K562 (cell line): ENCODE results near the gene IPO7. TPM values are rescaled to one million over a fixed set of nuclear protein-coding genes. Genes with fewer than 3 reads are reported as not detected.

Source experiments
- CEBPZ ChIP-seq: fragments of 150-350 bp; IDR thresholded peaks from 2 replicates; pipeline ENCODE4 v1.6.1; 2014; ENCODE audit warnings: low read depth, mild to moderate bottlenecking, low read length, borderline replicate concordance
- ESRRA ChIP-seq: fragments of 450-650 bp; IDR thresholded peaks from 2 replicates; pipeline ENCODE4 v1.6.1; 2014; ENCODE audit warnings: low read depth, mild to moderate bottlenecking, moderate library complexity, borderline replicate concordance
- ETV6 ChIP-seq, 3 experiments: fragments of 150-350 bp in 1 of 3; sonication (generic) in 1 of 3; formaldehyde crosslinking in 1 of 3; IDR thresholded peaks; 2 replicates each; pipeline versions ENCODE4 v1.6.1 to v1.8.0; 2014 to 2022; ENCODE audit warnings: borderline replicate concordance in 2 of 3, low read depth in 2 of 3, antibody characterized with exemption in 1 of 3, low read length in 1 of 3, mild to moderate bottlenecking in 1 of 3, missing genetic modification reagents in 1 of 3
- MTA3 ChIP-seq: fragments of 450-650 bp; formaldehyde crosslinking; IDR thresholded peaks from 2 replicates; pipeline ENCODE4 v1.6.1; 2017; ENCODE audit warnings: mild to moderate bottlenecking, borderline replicate concordance
- NFXL1 ChIP-seq: fragments of 450-650 bp; formaldehyde crosslinking; IDR thresholded peaks from 2 replicates; pipeline ENCODE4 v1.4.0; 2021; ENCODE audit warnings: mild to moderate bottlenecking
- TSHZ1 ChIP-seq: fragments of 250-450 bp; sonication (Bioruptor Pico); IDR thresholded peaks from 2 replicates; pipeline ENCODE4 v1.4.0; 2020; ENCODE audit warnings: mild to moderate bottlenecking, moderate library complexity
- U2AF1 ChIP-seq: fragments of 200-400 bp; formaldehyde crosslinking; optimal IDR thresholded peaks from 2 replicates; pipeline ENCODE3; 2017; ENCODE audit warnings: mild to moderate bottlenecking, low read depth, low read length, moderate library complexity
- polyA plus RNA-seq, 8 experiments: library from polyadenylated mRNA; depleted of rRNA in 4 of 8; stranded (reverse) in 5 of 8; unstranded in 3 of 8; fragments of >200 nt; fragmentation: Nextera tagmentation in 2 of 8; fragmentation: Illumina TruSeq in 1 of 8; extraction: Ambion mirVana in 2 of 8; extraction: Trizol in 1 of 8; gene quantifications; 2 replicates each; pipeline versions ENCODE4 v1.2.1 to v1.2.3, GENCODE V29; 2011 to 2014; ENCODE audit warnings: inconsistent platforms in 1 of 8, missing spikeins in 1 of 8
- total RNA-seq, 7 experiments: library from RNA; depleted of rRNA in 6 of 7; stranded (reverse); fragments of >200 nt in 6 of 7; fragmentation: Illumina TruSeq in 2 of 7; extraction: Trizol in 2 of 7; gene quantifications; 2 replicates each; pipeline versions ENCODE4 v1.2.1 to v1.2.3, GENCODE V29; 2011 to 2021; ENCODE audit warnings: low replicate concordance in 1 of 7
- TF ChIP-seq, protein P1 (sequence below), 2 experiments: IDR thresholded peaks; 2 replicates each; pipeline ENCODE4 v1.6.1; 2011; ENCODE audit warnings: borderline replicate concordance in 1 of 2, control low read depth in 1 of 2, low read depth in 1 of 2, low read length in 1 of 2, mild to moderate bottlenecking in 1 of 2, mixed read lengths in 1 of 2, moderate library complexity in 1 of 2; ENCODE audit not compliant: insufficient read depth in 1 of 2, insufficient read length in 1 of 2, poor library complexity in 1 of 2, severe bottlenecking in 1 of 2; ENCODE audit errors: extremely low read depth in 1 of 2
- TF ChIP-seq, protein P2 (sequence below): IDR thresholded peaks from 2 replicates; pipeline ENCODE4 v1.6.1; 2016; ENCODE audit warnings: missing genetic modification characterization, missing compliant biosample characterization
- TF ChIP-seq, protein P3 (sequence below): sonication (generic); formaldehyde crosslinking; IDR thresholded peaks from 2 replicates; pipeline ENCODE4 v1.8.1; 2023; ENCODE audit warnings: mild to moderate bottlenecking, missing genetic modification reagents

IPO7 gene
- total and polyA plus RNA-seq, 9 of the 15 experiments (the other 6 are each of a cell fraction or from before 2014, with no cell fraction given): 23.6 to 138 (median 110) TPM

DNA sequence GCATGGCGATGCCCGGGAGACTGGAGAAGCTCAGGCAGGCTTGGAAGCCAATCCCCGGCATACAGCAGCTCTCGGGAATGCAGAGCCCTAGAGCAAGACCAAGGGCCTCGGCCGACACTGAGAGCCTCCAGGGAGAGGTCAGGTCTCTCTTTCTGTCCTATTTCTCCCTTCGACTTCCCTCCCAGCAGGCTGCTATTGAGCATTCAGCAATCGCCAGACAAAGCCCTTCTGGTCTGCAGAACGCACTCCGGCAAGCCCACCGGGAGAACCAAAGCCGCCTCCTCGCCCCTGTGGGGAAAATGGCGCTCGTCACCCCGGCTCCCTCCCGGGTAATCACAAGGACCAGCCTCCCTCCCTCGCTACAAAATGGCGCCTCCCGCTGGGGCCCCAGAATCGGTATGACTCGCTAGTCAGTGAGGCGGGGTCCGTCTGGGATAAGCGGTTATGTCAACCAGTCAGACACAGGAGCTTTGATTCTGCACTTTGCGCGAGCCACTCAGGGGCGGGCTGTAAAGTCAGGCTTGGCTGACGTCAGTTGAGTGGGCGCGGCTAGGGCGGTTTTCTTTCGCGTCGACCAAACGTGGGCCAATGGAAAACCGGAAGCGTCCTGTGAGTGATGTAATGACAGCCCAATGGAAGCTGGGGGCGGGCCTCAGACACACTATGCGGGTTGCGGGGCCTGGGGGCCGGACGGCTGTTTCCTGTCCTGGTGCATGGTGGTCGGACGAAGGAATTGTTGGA is 76.0 kb downstream of the IPO7 start, which contains the start of gene ZNF143 (continued):
- TF ChIP-seq TSHZ1 (CRISPR knock-in tag) (no peak), ETV6 (IDR thresholded peaks at IDR 0.05; ENCODE audit: borderline replicate concordance in 1 of 2, low read depth in 2 of 2, low read length in 1 of 2) (no peak), ETV6 (CRISPR knock-in tag; IDR thresholded peaks at IDR 0.05; ENCODE audit: borderline replicate concordance) (no peak), MTA3 (peak; percentile 76; the same call in 1 of the 2 replicates), U2AF1 (no peak), NFXL1 (CRISPR knock-in tag) (no peak), ESRRA (peak; percentile 54; the same call in 1 of the 2 replicates), CEBPZ (peak; percentile 88)
- TF ChIP-seq, protein P1, sequence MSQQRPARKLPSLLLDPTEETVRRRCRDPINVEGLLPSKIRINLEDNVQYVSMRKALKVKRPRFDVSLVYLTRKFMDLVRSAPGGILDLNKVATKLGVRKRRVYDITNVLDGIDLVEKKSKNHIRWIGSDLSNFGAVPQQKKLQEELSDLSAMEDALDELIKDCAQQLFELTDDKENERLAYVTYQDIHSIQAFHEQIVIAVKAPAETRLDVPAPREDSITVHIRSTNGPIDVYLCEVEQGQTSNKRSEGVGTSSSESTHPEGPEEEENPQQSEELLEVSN (IDR thresholded peaks at IDR 0.05; ENCODE audit: borderline replicate concordance in 1 of 2, extremely low read depth in 1 of 2, insufficient read depth in 1 of 2, insufficient read length in 1 of 2, low read depth in 1 of 2, low read length in 1 of 2, poor library complexity in 1 of 2, severe bottlenecking in 1 of 2): peak; percentile 50 to 60
- TF ChIP-seq, protein P2, sequence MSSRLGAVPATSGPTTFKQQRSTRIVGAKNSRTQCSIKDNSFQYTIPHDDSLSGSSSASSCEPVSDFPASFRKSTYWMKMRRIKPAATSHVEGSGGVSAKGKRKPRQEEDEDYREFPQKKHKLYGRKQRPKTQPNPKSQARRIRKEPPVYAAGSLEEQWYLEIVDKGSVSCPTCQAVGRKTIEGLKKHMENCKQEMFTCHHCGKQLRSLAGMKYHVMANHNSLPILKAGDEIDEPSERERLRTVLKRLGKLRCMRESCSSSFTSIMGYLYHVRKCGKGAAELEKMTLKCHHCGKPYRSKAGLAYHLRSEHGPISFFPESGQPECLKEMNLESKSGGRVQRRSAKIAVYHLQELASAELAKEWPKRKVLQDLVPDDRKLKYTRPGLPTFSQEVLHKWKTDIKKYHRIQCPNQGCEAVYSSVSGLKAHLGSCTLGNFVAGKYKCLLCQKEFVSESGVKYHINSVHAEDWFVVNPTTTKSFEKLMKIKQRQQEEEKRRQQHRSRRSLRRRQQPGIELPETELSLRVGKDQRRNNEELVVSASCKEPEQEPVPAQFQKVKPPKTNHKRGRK: no peak
- TF ChIP-seq, protein P3, sequence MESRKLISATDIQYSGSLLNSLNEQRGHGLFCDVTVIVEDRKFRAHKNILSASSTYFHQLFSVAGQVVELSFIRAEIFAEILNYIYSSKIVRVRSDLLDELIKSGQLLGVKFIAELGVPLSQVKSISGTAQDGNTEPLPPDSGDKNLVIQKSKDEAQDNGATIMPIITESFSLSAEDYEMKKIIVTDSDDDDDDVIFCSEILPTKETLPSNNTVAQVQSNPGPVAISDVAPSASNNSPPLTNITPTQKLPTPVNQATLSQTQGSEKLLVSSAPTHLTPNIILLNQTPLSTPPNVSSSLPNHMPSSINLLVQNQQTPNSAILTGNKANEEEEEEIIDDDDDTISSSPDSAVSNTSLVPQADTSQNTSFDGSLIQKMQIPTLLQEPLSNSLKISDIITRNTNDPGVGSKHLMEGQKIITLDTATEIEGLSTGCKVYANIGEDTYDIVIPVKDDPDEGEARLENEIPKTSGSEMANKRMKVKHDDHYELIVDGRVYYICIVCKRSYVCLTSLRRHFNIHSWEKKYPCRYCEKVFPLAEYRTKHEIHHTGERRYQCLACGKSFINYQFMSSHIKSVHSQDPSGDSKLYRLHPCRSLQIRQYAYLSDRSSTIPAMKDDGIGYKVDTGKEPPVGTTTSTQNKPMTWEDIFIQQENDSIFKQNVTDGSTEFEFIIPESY (CRISPR knock-in tag): 0 out of 2 replicates have a peak, but pooled peaks have one; percentile 35
